ENCODE results near the gene PCDHA9. TPM values are rescaled to one million over a fixed set of nuclear protein-coding genes. Genes with fewer than 3 reads are reported as not detected.
"Not testable (repeated sequence)": the region's sequence is repeated elsewhere in the genome, so short reads cannot be mapped to it uniquely, and the experiment has no call there.

Gene PCDHA9
- total RNA-seq (not detected), polyA plus RNA-seq (not detected), total RNA-seq (not detected)

GRCh38 chr5:140848139-140849102 lies at the start of gene PCDHA9:
Gene PCDHA9 (plus strand): TSS chr5:140848382. CDS start chr5:140848496, 114 bp downstream.
- H3K4me3 Mint-ChIP-seq; CTCF ChIA-PET; H3K4me3 ChIP-seq (ENCODE audit: low read length); intact Hi-C loops (cut with micrococcal nuclease); H3K27ac ChIP-seq (ENCODE audit: low read depth, low read length); H3K27ac Mint-ChIP-seq; H3K4me1 Mint-ChIP-seq; DNase-seq; H3K27me3 ChIP-seq (ENCODE audit: control insufficient read depth in 2 of 2, insufficient read depth in 2 of 2, low read length in 2 of 2); POLR2A ChIA-PET; ATAC-seq; H3K4me1 ChIP-seq (ENCODE audit: control insufficient read depth in 2 of 2, insufficient read depth in 2 of 2, low read length in 2 of 2); H3K36me3 ChIP-seq (ENCODE audit: control insufficient read depth in 2 of 3, insufficient read depth in 3 of 3, low read length in 3 of 3): not testable (repeated sequence)
- peaks cover 0 to 40% (median 29%) of the 10 kb centered on the region in 5 donors for H3K27me3 Mint-ChIP-seq
- peaks cover 0 to 15% (median 0%) of the 10 kb centered on the region in 5 donors for H3K36me3 Mint-ChIP-seq
- peaks cover 0 to 62% (median 10%) of the 10 kb centered on the region in 11 donors for H3K9me3 Mint-ChIP-seq
- peaks cover 0 to 12% (median 0%) of the 10 kb centered on the region in 3 experiments for H3K9me3 ChIP-seq (ENCODE audit: control insufficient read depth in 2 of 3, low read length in 3 of 3)

GRCh38 chr5:140800816-140801493 lies 47.2 kb upstream of the PCDHA9 start, which contains the start of gene PCDHA3:
Gene PCDHA3 (plus strand): TSS chr5:140801057.
- ATAC-seq = no peak
- POLR2A ChIA-PET = no interaction called here
- H3K4me1 Mint-ChIP-seq = no peaks in the 10 kb centered on the region

GRCh38 chr5:140801494-140801841 lies 46.7 kb upstream of the PCDHA9 start:
- POLR2A ChIA-PET = no interaction called here
- Histone ChIP-seq H3K27ac (ENCODE audit: low read depth, low read length) (no peak overlapping the region), H3K4me1 (ENCODE audit: control insufficient read depth in 2 of 2, insufficient read depth in 2 of 2, low read length in 2 of 2) (no peaks in the 10 kb centered on the region), H3K9me3 (ENCODE audit: control insufficient read depth in 2 of 3, low read length in 3 of 3) (peaks cover 0 to 43% (median 4%) of the 10 kb centered on the region in 3 experiments), H3K27me3 (ENCODE audit: control insufficient read depth in 2 of 2, insufficient read depth in 2 of 2, low read length in 2 of 2) (peaks cover 0 to 2% of the 10 kb centered on the region in 2 donors), H3K4me3 (ENCODE audit: low read length) (no peak overlapping the region), H3K36me3 (ENCODE audit: control insufficient read depth in 2 of 3, insufficient read depth in 3 of 3, low read length in 3 of 3) (no peaks in the 10 kb centered on the region)
- H3K27me3 Mint-ChIP-seq = peaks cover 0 to 59% (median 46%) of the 10 kb centered on the region in 5 donors
- no peak overlapping the region for H3K27ac Mint-ChIP-seq
- no peak for ATAC-seq
- no peak for DNase-seq
- no peaks in the 10 kb centered on the region for H3K4me1 Mint-ChIP-seq
- peaks cover 9 to 88% (median 41%) of the 10 kb centered on the region in 11 donors for H3K9me3 Mint-ChIP-seq
- CTCF ChIA-PET = no interaction called here
- no peak overlapping the region for H3K4me3 Mint-ChIP-seq
- peaks cover 0 to 26% (median 7%) of the 10 kb centered on the region in 5 donors for H3K36me3 Mint-ChIP-seq
- intact Hi-C loops (cut with micrococcal nuclease) = loop anchor here in 1 of 2 donors (5.0 kb wide), 1 partner anchor 51 kb away; no protein-coding TSS in a partner anchor

More at GRCh38 chr5:140800816-140801493, 47.2 kb upstream of the PCDHA9 start, which contains the start of gene PCDHA3:
- CTCF ChIA-PET = no interaction called here
- Histone ChIP-seq H3K36me3 (ENCODE audit: control insufficient read depth in 2 of 3, insufficient read depth in 3 of 3, low read length in 3 of 3) (no peaks in the 10 kb centered on the region), H3K9me3 (ENCODE audit: control insufficient read depth in 2 of 3, low read length in 3 of 3) (peaks cover 0 to 43% (median 4%) of the 10 kb centered on the region in 3 experiments), H3K4me3 (ENCODE audit: low read length) (no peak within 1 kb of the TSS), H3K27ac (ENCODE audit: low read depth, low read length) (no peak within 1 kb of the TSS), H3K27me3 (ENCODE audit: control insufficient read depth in 2 of 2, insufficient read depth in 2 of 2, low read length in 2 of 2) (no peaks in the 10 kb centered on the region), H3K4me1 (ENCODE audit: control insufficient read depth in 2 of 2, insufficient read depth in 2 of 2, low read length in 2 of 2) (no peaks in the 10 kb centered on the region)
- intact Hi-C loops (cut with micrococcal nuclease) = loop anchor here in 1 of 2 donors (5.0 kb wide), 1 partner anchor 51 kb away; no protein-coding TSS in a partner anchor
- DNase-seq = no peak
- no peak within 1 kb of the TSS for H3K4me3 Mint-ChIP-seq
- H3K27ac Mint-ChIP-seq = no peak within 1 kb of the TSS
- peaks cover 0 to 25% (median 7%) of the 10 kb centered on the region in 5 donors for H3K36me3 Mint-ChIP-seq
- H3K27me3 Mint-ChIP-seq = peaks cover 0 to 53% (median 44%) of the 10 kb centered on the region in 5 donors
- H3K9me3 Mint-ChIP-seq = peaks cover 8 to 87% (median 43%) of the 10 kb centered on the region in 11 donors

GRCh38 chr5:140802381-140802780 lies 45.8 kb upstream of the PCDHA9 start:
- H3K9me3 Mint-ChIP-seq = peaks cover 9 to 89% (median 42%) of the 10 kb centered on the region in 11 donors
- peaks cover 0 to 44% (median 4%) of the 10 kb centered on the region in 3 experiments for H3K9me3 ChIP-seq (ENCODE audit: control insufficient read depth in 2 of 3, low read length in 3 of 3)
- intact Hi-C loops (cut with micrococcal nuclease) = loop anchor here in 1 of 2 donors (5.0 kb wide), 1 partner anchor 50 kb away; no protein-coding TSS in a partner anchor
- H3K4me3 Mint-ChIP-seq = peak overlapping the region in 1 of 10 donors; percentile 7
- H3K4me1 ChIP-seq (ENCODE audit: control insufficient read depth in 2 of 2, insufficient read depth in 2 of 2, low read length in 2 of 2); H3K27me3 ChIP-seq (ENCODE audit: control insufficient read depth in 2 of 2, insufficient read depth in 2 of 2, low read length in 2 of 2); H3K27ac ChIP-seq (ENCODE audit: low read depth, low read length); H3K27ac Mint-ChIP-seq; POLR2A ChIA-PET; H3K36me3 ChIP-seq (ENCODE audit: control insufficient read depth in 2 of 3, insufficient read depth in 3 of 3, low read length in 3 of 3); ATAC-seq; H3K4me1 Mint-ChIP-seq; DNase-seq; H3K4me3 ChIP-seq (ENCODE audit: low read length): not testable (repeated sequence)
- H3K27me3 Mint-ChIP-seq = peaks cover 0 to 62% (median 50%) of the 10 kb centered on the region in 5 donors
- CTCF ChIA-PET = interaction anchor here (0.6 kb wide), 1 partner anchor 26 kb away, joined by 3 read pairs; no protein-coding TSS in a partner anchor
- H3K36me3 Mint-ChIP-seq = peaks cover 0 to 27% (median 7%) of the 10 kb centered on the region in 5 donors

- DNase-seq (no peak), ATAC-seq (no peak)
- Mint-ChIP-seq H3K27me3 (peaks cover 0 to 59% (median 48%) of the 10 kb centered on the region in 5 donors), H3K36me3 (peaks cover 0 to 29% (median 7%) of the 10 kb centered on the region in 5 donors), H3K9me3 (peaks cover 9 to 90% (median 45%) of the 10 kb centered on the region in 11 donors), H3K4me1 (no peaks in the 10 kb centered on the region), H3K4me3 (no peak overlapping the region), H3K27ac (no peak overlapping the region)
- ChIA-PET CTCF (interaction anchor here (0.6 kb wide), 1 partner anchor 27 kb away, joined by 3 read pairs; no protein-coding TSS in a partner anchor), POLR2A (no interaction called here)
- no peak overlapping the region for H3K27ac ChIP-seq (ENCODE audit: low read depth, low read length)
- no peaks in the 10 kb centered on the region for H3K36me3 ChIP-seq (ENCODE audit: control insufficient read depth in 2 of 3, insufficient read depth in 3 of 3, low read length in 3 of 3)
- no peak overlapping the region for H3K4me3 ChIP-seq (ENCODE audit: low read length)
- H3K4me1 ChIP-seq (ENCODE audit: control insufficient read depth in 2 of 2, insufficient read depth in 2 of 2, low read length in 2 of 2) = no peaks in the 10 kb centered on the region
- peaks cover 0 to 49% (median 4%) of the 10 kb centered on the region in 3 experiments for H3K9me3 ChIP-seq (ENCODE audit: control insufficient read depth in 2 of 3, low read length in 3 of 3)
- intact Hi-C loops (cut with micrococcal nuclease) = loop anchor here in 1 of 2 donors (5.0 kb wide), 1 partner anchor 49 kb away; no protein-coding TSS in a partner anchor
- peaks cover 0 to 5% of the 10 kb centered on the region in 2 donors for H3K27me3 ChIP-seq (ENCODE audit: control insufficient read depth in 2 of 2, insufficient read depth in 2 of 2, low read length in 2 of 2)
Measured at GRCh38 chr5:140802781-140803271, 45.4 kb upstream of the PCDHA9 start.
